ENCODE results near the gene SCAF8. TPM values are rescaled to one million over a fixed set of nuclear protein-coding genes. Genes with fewer than 3 reads are reported as not detected.

Gene SCAF8
- total and polyA plus RNA-seq, 2 of the 8 experiments (the other 6 are each of a cell fraction or from before 2014, with no cell fraction given) = 20.3 to 46.3 TPM

- no peak for TF ChIP-seq RAD21 (IDR thresholded peaks at IDR 0.05 in 1 of 2, conservative IDR thresholded peaks at IDR 0.05 in 1 of 2; ENCODE audit: low read depth in 2 of 2, low read length in 2 of 2)
- TF ChIP-seq BACH1 (IDR thresholded peaks at IDR 0.05; ENCODE audit: low read length) = no peak
- no peak for TF ChIP-seq JUN (IDR thresholded peaks at IDR 0.05; ENCODE audit: low read depth, low read length)
- TF ChIP-seq POU5F1 (IDR thresholded peaks at IDR 0.05; ENCODE audit: low read depth, low read length) = no peak
- no peak for TF ChIP-seq NANOG (IDR thresholded peaks at IDR 0.05; ENCODE audit: insufficient read depth, low read depth, low read length, poor library complexity, severe bottlenecking)
- TF ChIP-seq CBX8 (IDR thresholded peaks at IDR 0.05; ENCODE audit: borderline replicate concordance, low read depth, low read length) = no peak
- no peak for TF ChIP-seq BCL11A (IDR thresholded peaks at IDR 0.05; ENCODE audit: low read depth in 2 of 2, low read length in 2 of 2)
- TF ChIP-seq CHD2 (IDR thresholded peaks at IDR 0.05; ENCODE audit: low read length) = no peak
- no peak for TF ChIP-seq KDM1A (IDR thresholded peaks at IDR 0.05; ENCODE audit: borderline replicate concordance, low read length)
Observed at GRCh38 chr6:154751011-154751800, 18.0 kb downstream of the SCAF8 start (continued).
